Astrocyte (in vitro differentiated cells and primary cell): Measurements from ENCODE around the gene CAPZB. TPM values are rescaled to one million over a fixed set of nuclear protein-coding genes. Genes with fewer than 3 reads are reported as not detected.

Experiments used
- DNase-seq: peaks from one replicate; pipeline ENCODE4 v3.0.0-alpha.2; 2010; ENCODE audit warnings: low read depth
- FAIRE-seq: peaks from 2 replicates; lab custom pipeline; 2011; peaks lifted over from hg19 to GRCh38; lab: Jason Lieb, UNC
- H2AFZ ChIP-seq: 2 replicates; pipeline ENCODE4 v1.6.0; 2012; ENCODE audit warnings: low read depth, low read length, inconsistent platforms
- H3K27ac ChIP-seq: 2 replicates; pipeline ENCODE4 v1.5.1; 2011; ENCODE audit warnings: low read depth, low read length, inconsistent platforms
- H3K27me3 ChIP-seq: 2 replicates; pipeline ENCODE4 v1.6.0; 2011; ENCODE audit warnings: low read length, inconsistent platforms; ENCODE audit not compliant: insufficient read depth
- H3K36me3 ChIP-seq: 2 replicates; pipeline ENCODE4 v1.5.1; 2011; ENCODE audit warnings: low read length, inconsistent platforms; ENCODE audit not compliant: insufficient read depth
- H3K4me1 ChIP-seq: 2 replicates; pipeline ENCODE4 v1.5.1; 2011; ENCODE audit warnings: low read length, inconsistent platforms; ENCODE audit not compliant: insufficient read depth
- H3K4me2 ChIP-seq: 2 replicates; pipeline ENCODE4 v1.6.0; 2012; ENCODE audit warnings: low read length, inconsistent platforms
- H3K4me3 ChIP-seq: 2 replicates; pipeline ENCODE4 v1.5.1; 2011; ENCODE audit warnings: low read depth, mild to moderate bottlenecking, low read length, inconsistent platforms; ENCODE audit not compliant: insufficient read depth
- H3K79me2 ChIP-seq: 2 replicates; pipeline ENCODE4 v1.6.0; 2012; ENCODE audit warnings: mild to moderate bottlenecking, low read length, inconsistent platforms; ENCODE audit not compliant: insufficient read depth
- H3K9ac ChIP-seq: 2 replicates; pipeline ENCODE4 v1.6.0; 2012; ENCODE audit warnings: mild to moderate bottlenecking, low read length, inconsistent platforms
- H3K9me3 ChIP-seq: 2 replicates; pipeline ENCODE4 v1.5.1; 2012; ENCODE audit warnings: low read depth, mild to moderate bottlenecking, low read length, inconsistent platforms; ENCODE audit not compliant: insufficient read depth
- H4K20me1 ChIP-seq: 2 replicates; pipeline ENCODE4 v1.6.0; 2012; ENCODE audit warnings: low read length, inconsistent platforms; ENCODE audit not compliant: insufficient read depth
- H3K27ac Mint-ChIP-seq: one replicate; pipeline ENCODE4 v1.8.0; 2021; ENCODE audit warnings: mild to moderate bottlenecking, mixed read lengths; ENCODE audit not compliant: unreplicated experiment
- H3K27me3 Mint-ChIP-seq: one replicate; pipeline ENCODE4 v1.8.0; 2021; ENCODE audit warnings: low read depth, mixed read lengths; ENCODE audit not compliant: unreplicated experiment
- H3K36me3 Mint-ChIP-seq: one replicate; pipeline ENCODE4 v1.8.0; 2021; ENCODE audit warnings: low read depth, mixed read lengths; ENCODE audit not compliant: unreplicated experiment
- H3K4me1 Mint-ChIP-seq: one replicate; pipeline ENCODE4 v1.8.0; 2021; ENCODE audit warnings: low read depth, mixed read lengths; ENCODE audit not compliant: unreplicated experiment
- H3K4me3 Mint-ChIP-seq: one replicate; pipeline ENCODE4 v1.8.0; 2021; ENCODE audit warnings: mild to moderate bottlenecking, moderate library complexity, mixed read lengths; ENCODE audit not compliant: unreplicated experiment
- H3K9me3 Mint-ChIP-seq: one replicate; pipeline ENCODE4 v1.8.0; 2021; ENCODE audit warnings: mild to moderate bottlenecking, mixed read lengths; ENCODE audit not compliant: unreplicated experiment
- CTCF ChIP-seq: IDR thresholded peaks from 2 replicates; pipeline ENCODE4 v1.5.1; 2011; ENCODE audit warnings: low read depth, mild to moderate bottlenecking, inconsistent platforms, low read length, moderate library complexity; ENCODE audit not compliant: insufficient read depth
- EZH2 ChIP-seq: IDR thresholded peaks from 2 replicates; pipeline ENCODE4 v1.6.1; 2012; ENCODE audit warnings: mild to moderate bottlenecking, low read length, inconsistent platforms; ENCODE audit not compliant: insufficient read depth
- total RNA-seq: library from RNA; stranded (reverse); gene quantifications from 2 replicates; pipeline ENCODE4 v1.2.1, GENCODE V29; 2021

The CAPZB gene
- total RNA-seq, 1 donor from 2014 or later, result 458 TPM

- no peaks in the 10 kb centered on the region for H3K9me3 ChIP-seq
- peaks cover 54% of the 10 kb centered on the region for H3K79me2 ChIP-seq
- FAIRE-seq (no peak), DNase-seq (no peak)
- Mint-ChIP-seq H3K4me3 (no peak overlapping the region), H3K9me3 (no peaks in the 10 kb centered on the region), H3K36me3 (peaks cover 20% of the 10 kb centered on the region), H3K27me3 (no peaks in the 10 kb centered on the region), H3K4me1 (peaks cover 10% of the 10 kb centered on the region), H3K27ac (no peak overlapping the region)
- no peak overlapping the region for H2AFZ ChIP-seq
- TF ChIP-seq EZH2 (no peak), CTCF (no peak)
- peaks cover 93% of the 10 kb centered on the region for H4K20me1 ChIP-seq
- H3K4me3 ChIP-seq, result no peak overlapping the region
- H3K4me1 ChIP-seq, result no peaks in the 10 kb centered on the region
- no peak overlapping the region for H3K4me2 ChIP-seq
- H3K27me3 ChIP-seq, result no peaks in the 10 kb centered on the region
- peaks cover 33% of the 10 kb centered on the region for H3K36me3 ChIP-seq
- no peak overlapping the region for H3K27ac ChIP-seq
- no peak overlapping the region for H3K9ac ChIP-seq
These were observed 129.1 kb downstream of the CAPZB start for GRCh38 chr1:19356266-19356665.

DNA sequence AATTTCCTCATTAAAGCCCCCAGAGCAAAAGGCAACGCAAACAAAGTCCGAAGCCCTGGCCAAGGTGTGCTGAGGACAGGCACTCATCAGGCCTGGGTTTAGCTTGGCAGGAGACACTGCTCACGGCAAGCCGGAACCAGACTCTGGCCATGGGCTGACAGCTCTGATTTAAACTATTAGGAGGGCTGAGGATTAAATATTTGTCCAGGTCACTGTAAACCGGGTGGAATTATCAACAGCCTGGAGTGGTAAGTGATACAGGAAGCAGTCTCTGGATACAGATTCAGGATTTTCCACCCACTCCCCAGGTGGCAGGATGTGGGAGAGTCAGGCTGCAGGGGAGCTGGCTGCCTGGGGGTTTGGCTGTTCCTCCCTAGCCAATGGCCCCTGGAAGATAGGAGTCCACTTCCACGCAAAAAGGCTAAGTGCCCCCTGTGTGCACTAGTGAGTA, 130.8 kb downstream of the CAPZB start:
- Histone ChIP-seq H3K27ac (no peak overlapping the region), H3K79me2 (peaks cover 37% of the 10 kb centered on the region), H3K27me3 (no peaks in the 10 kb centered on the region), H3K9me3 (no peaks in the 10 kb centered on the region), H3K9ac (no peak overlapping the region), H2AFZ (no peak overlapping the region), H4K20me1 (peaks cover 78% of the 10 kb centered on the region), H3K4me2 (no peak overlapping the region), H3K4me3 (no peak overlapping the region), H3K36me3 (peaks cover 37% of the 10 kb centered on the region), H3K4me1 (no peaks in the 10 kb centered on the region)
- FAIRE-seq (no peak), DNase-seq (no peak)
- Mint-ChIP-seq H3K4me1 (peaks cover 5% of the 10 kb centered on the region), H3K27me3 (no peaks in the 10 kb centered on the region), H3K4me3 (no peak overlapping the region), H3K27ac (no peak overlapping the region), H3K36me3 (peaks cover 19% of the 10 kb centered on the region), H3K9me3 (no peaks in the 10 kb centered on the region)
- TF ChIP-seq CTCF (no peak), EZH2 (no peak)

DNA sequence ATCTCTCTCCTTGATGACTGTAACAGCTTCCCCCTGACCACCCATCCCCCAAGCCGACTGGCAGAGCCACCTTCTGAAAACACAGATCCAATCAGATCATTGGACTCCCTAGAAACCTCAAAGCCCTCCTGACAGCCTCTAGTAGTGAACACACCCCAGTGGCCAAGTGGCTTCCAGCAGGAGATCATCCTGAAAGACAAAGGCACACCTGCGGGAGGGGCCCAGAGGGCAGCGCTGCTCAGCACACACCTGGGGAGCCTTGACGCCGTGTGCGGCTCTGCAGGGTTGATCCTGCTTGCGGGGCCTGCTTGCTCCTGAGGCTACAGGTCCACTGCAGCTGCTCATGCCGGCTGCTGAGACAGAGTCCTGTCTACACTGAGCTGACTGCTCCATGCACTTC, 131.7 kb downstream of the CAPZB start:
- no peaks in the 10 kb centered on the region for H3K27me3 Mint-ChIP-seq
- no peak for DNase-seq
- Histone ChIP-seq H4K20me1 (peaks cover 78% of the 10 kb centered on the region), H3K27me3 (no peaks in the 10 kb centered on the region), H3K79me2 (peaks cover 33% of the 10 kb centered on the region), H3K9ac (no peak overlapping the region), H3K4me2 (no peak overlapping the region), H3K27ac (no peak overlapping the region), H3K4me1 (no peaks in the 10 kb centered on the region), H3K9me3 (no peaks in the 10 kb centered on the region), H3K4me3 (no peak overlapping the region), H2AFZ (no peak overlapping the region), H3K36me3 (peaks cover 40% of the 10 kb centered on the region)
- no peak for FAIRE-seq
- TF ChIP-seq EZH2 (no peak), CTCF (no peak)
- H3K4me3 Mint-ChIP-seq, result no peak overlapping the region
- peak overlapping the region; percentile 69 for H3K27ac Mint-ChIP-seq
- peaks cover 19% of the 10 kb centered on the region for H3K36me3 Mint-ChIP-seq
- peaks cover 5% of the 10 kb centered on the region for H3K4me1 Mint-ChIP-seq
- H3K9me3 Mint-ChIP-seq, result no peaks in the 10 kb centered on the region
